HepG2 (cell line): Measurements from ENCODE around the gene RGMA. TPM values are rescaled to one million over a fixed set of nuclear protein-coding genes. Genes with fewer than 3 reads are reported as not detected.

Experiments
- ATAC-seq: fragments of 200-7000 bp; cut with Tn5 transposase; 3 replicates; pipeline ENCODE4 v1.9.1; 2020; ENCODE audit warnings: mild to moderate bottlenecking, moderate library complexity
- BruUV-seq: library from RNA; stranded (reverse); fragments of 400-500 nt; replicated peaks from 2 replicates; lab custom pipeline; 2021; lab: Mats Ljungman, UMichigan
- CTCF ChIA-PET: fragments of 300-600 bp; formaldehyde crosslinking; extraction: SDS; loops from one replicate; lab custom pipeline; 2021; ENCODE audit warnings: low total read pairs, inconsistent platforms, low intra/inter-chr PET ratio; lab: Yijun Ruan, JAX
- POLR2A ChIA-PET: fragments of 350-600 bp; sonication (Branson Sonifier 250); formaldehyde crosslinking; loops from one replicate; lab custom pipeline; 2020; ENCODE audit warnings: antibody characterized with exemption, inconsistent platforms; lab: Yijun Ruan, JAX
- DNase-seq: peaks from one replicate; pipeline ENCODE4 v3.0.0-alpha.2; 2015; ENCODE audit warnings: low spot score
- FAIRE-seq: peaks from 3 replicates; lab custom pipeline; 2011; peaks lifted over from hg19 to GRCh38; lab: Jason Lieb, UNC
- H2AFZ ChIP-seq: one replicate; pipeline ENCODE4 v1.6.1; 2011; ENCODE audit warnings: low read length, inconsistent platforms
- H3K27ac ChIP-seq: fragments of 300-600 bp; 3 replicates; pipeline ENCODE4 v1.8.0; 2011; ENCODE audit warnings: mixed run types, mild to moderate bottlenecking, mixed read lengths, low read length, inconsistent platforms; ENCODE audit not compliant: insufficient read depth; ENCODE audit errors: extremely low read length
- H3K27me3 ChIP-seq, 2 experiments: fragments of 200-600 bp in 1 of 2; 2 replicates in 1 of 2; 3 replicates in 1 of 2; pipeline versions ENCODE4 v1.6.0 to v1.8.0; 2011; ENCODE audit warnings: low read length in 2 of 2, mild to moderate bottlenecking in 2 of 2, moderate library complexity in 2 of 2, inconsistent platforms in 1 of 2; ENCODE audit not compliant: insufficient read depth in 2 of 2, control insufficient read depth in 1 of 2
- H3K36me3 ChIP-seq, 2 experiments: fragments of 200-600 bp in 1 of 2; replicated peaks in 1 of 2; 2 replicates in 1 of 2; 3 replicates in 1 of 2; pipeline versions ENCODE4 v1.5.1 to v1.8.0; 2011; ENCODE audit warnings: low read length in 2 of 2, inconsistent platforms in 1 of 2; ENCODE audit not compliant: insufficient read depth in 2 of 2, control insufficient read depth in 1 of 2
- H3K4me1 ChIP-seq: 2 replicates; pipeline ENCODE4 v1.5.1; 2012; ENCODE audit warnings: low read length, inconsistent platforms; ENCODE audit not compliant: insufficient read depth
- H3K4me2 ChIP-seq: 2 replicates; pipeline ENCODE4 v1.6.0; 2011; ENCODE audit warnings: low read depth, low read length, inconsistent platforms
- H3K4me3 ChIP-seq, 3 experiments: fragments of 200-600 bp in 1 of 3; sonication (generic), shearing (Covaris generic) in 1 of 3; replicated peaks in 1 of 3; 2 replicates each; pipeline ENCODE4 v1.5.1; 2011 to 2016; ENCODE audit warnings: low read length in 3 of 3, inconsistent platforms in 2 of 3, low read depth in 2 of 3, mild to moderate bottlenecking in 2 of 3, control low read depth in 1 of 3, mixed read lengths in 1 of 3; ENCODE audit not compliant: insufficient read depth in 1 of 3
- H3K79me2 ChIP-seq: one replicate; pipeline ENCODE4 v1.6.1; 2011; ENCODE audit warnings: low read length, inconsistent platforms; ENCODE audit not compliant: insufficient read depth
- H3K9ac ChIP-seq: 2 replicates; pipeline ENCODE4 v1.6.0; 2011; ENCODE audit warnings: mild to moderate bottlenecking, low read depth, low read length, inconsistent platforms; ENCODE audit not compliant: insufficient read depth
- H3K9me3 ChIP-seq: 2 replicates; pipeline ENCODE4 v1.5.1; 2012; ENCODE audit warnings: mild to moderate bottlenecking, low read length
- H4K20me1 ChIP-seq: 2 replicates; pipeline ENCODE4 v1.6.0; 2011; ENCODE audit warnings: inconsistent platforms, mild to moderate bottlenecking, low read length, moderate library complexity; ENCODE audit not compliant: insufficient read depth
- ASH2L ChIP-seq: fragments of 300-600, 200-600 bp; sonication (generic); IDR thresholded peaks from 2 replicates; pipeline ENCODE4 v1.7.0; 2017; ENCODE audit warnings: low read depth, mild to moderate bottlenecking, moderate library complexity, mixed read lengths, low read length; ENCODE audit not compliant: insufficient read length
- DPF2 ChIP-seq: sonication (generic); formaldehyde crosslinking; IDR thresholded peaks from 2 replicates; pipeline ENCODE4 v1.4.0; 2020; ENCODE audit warnings: mild to moderate bottlenecking, low read depth, missing genetic modification reagents, borderline replicate concordance
- DRAP1 ChIP-seq: IDR thresholded peaks from 2 replicates; pipeline ENCODE4 v1.6.1; 2016; ENCODE audit warnings: missing genetic modification reagents, missing compliant biosample characterization
- GABPA ChIP-seq, 2 experiments: IDR thresholded peaks; 2 replicates each; pipeline ENCODE4 v1.6.1; 2011 to 2016; ENCODE audit warnings: low read depth in 2 of 2, low read length in 1 of 2, missing biosample characterization in 1 of 2, missing genetic modification characterization in 1 of 2
- HES4 ChIP-seq: sonication (generic); formaldehyde crosslinking; IDR thresholded peaks from 2 replicates; pipeline ENCODE4 v1.9.0; 2021; ENCODE audit warnings: mild to moderate bottlenecking, missing genetic modification reagents, borderline replicate concordance
- HHEX ChIP-seq: IDR thresholded peaks from 2 replicates; pipeline ENCODE4 v1.6.1; 2016; ENCODE audit warnings: control low read depth
- RFX1 ChIP-seq: fragments of 450-650 bp; IDR thresholded peaks from 2 replicates; pipeline ENCODE4 v1.6.1; 2017
- SP140L ChIP-seq: sonication (generic); formaldehyde crosslinking; IDR thresholded peaks from 2 replicates; pipeline ENCODE4 v1.4.0; 2020; ENCODE audit warnings: missing genetic modification reagents, borderline replicate concordance
- ZNF724P ChIP-seq: sonication (generic); formaldehyde crosslinking; IDR thresholded peaks from 2 replicates; pipeline ENCODE4 v1.8.0; 2022; ENCODE audit warnings: missing genetic modification reagents, borderline replicate concordance
- WGBS: methylation state at CpG from one replicate; pipeline ENCODE4 v1.1.6; 2017; ENCODE audit warnings: low lambda C conversion rate; 5-methylcytosine and 5-hydroxymethylcytosine counted together
- in situ Hi-C: cut with HindIII; loops from 2 replicates; pipeline ENCODE4 v1.10.0; 2017; ENCODE audit warnings: low pct_unique_long_range_greater_than_20kb; ENCODE audit not compliant: extremely low pct_ligation_motif_present
- intact Hi-C: fragments of 100-400 bp; cut with micrococcal nuclease; formaldehyde crosslinking; loops from one replicate; pipeline ENCODE4 v1.10.0; 2022; ENCODE audit not compliant: unreplicated experiment
- polyA plus RNA-seq, 8 experiments: library from polyadenylated mRNA; depleted of rRNA in 3 of 8; stranded (reverse) in 7 of 8; unstranded in 1 of 8; fragments of >200 nt; fragmentation: Illumina TruSeq in 4 of 8; extraction: Trizol in 4 of 8; gene quantifications; 2 replicates each; pipeline versions ENCODE4 v1.2.1 to v1.2.3, GENCODE V29; 2011 to 2016; ENCODE audit warnings: low read depth in 4 of 8, missing spikeins in 1 of 8, mixed read lengths in 1 of 8; ENCODE audit not compliant: insufficient read depth in 1 of 8
- total RNA-seq, 5 experiments: library from RNA; depleted of rRNA; stranded (reverse); fragments of >200 nt; fragmentation: Illumina TruSeq; extraction: Trizol; gene quantifications; 2 replicates each; pipeline ENCODE4 v1.2.3, GENCODE V29; 2016; ENCODE audit warnings: low read depth in 1 of 5
- TF ChIP-seq, protein P1 (sequence below): sonication (generic); formaldehyde crosslinking; IDR thresholded peaks from one replicate; pipeline ENCODE4 v1.5.1; 2020; ENCODE audit warnings: mild to moderate bottlenecking, missing genetic modification reagents; ENCODE audit errors: not compliant biosample characterization
- TF ChIP-seq, protein P2 (sequence below): sonication (generic); formaldehyde crosslinking; IDR thresholded peaks from 2 replicates; pipeline ENCODE4 v1.8.0; 2022; ENCODE audit warnings: missing genetic modification reagents, mild to moderate bottlenecking, borderline replicate concordance
- TF ChIP-seq, protein P3 (sequence below): sonication (generic); formaldehyde crosslinking; IDR thresholded peaks from 2 replicates; pipeline ENCODE4 v1.4.0; 2020; ENCODE audit warnings: missing genetic modification reagents, low read depth, mild to moderate bottlenecking, borderline replicate concordance

RGMA gene
- total and polyA plus RNA-seq, 2 of the 13 experiments (the other 11 are each of a cell fraction or from before 2014, with no cell fraction given) = not detected

DNA sequence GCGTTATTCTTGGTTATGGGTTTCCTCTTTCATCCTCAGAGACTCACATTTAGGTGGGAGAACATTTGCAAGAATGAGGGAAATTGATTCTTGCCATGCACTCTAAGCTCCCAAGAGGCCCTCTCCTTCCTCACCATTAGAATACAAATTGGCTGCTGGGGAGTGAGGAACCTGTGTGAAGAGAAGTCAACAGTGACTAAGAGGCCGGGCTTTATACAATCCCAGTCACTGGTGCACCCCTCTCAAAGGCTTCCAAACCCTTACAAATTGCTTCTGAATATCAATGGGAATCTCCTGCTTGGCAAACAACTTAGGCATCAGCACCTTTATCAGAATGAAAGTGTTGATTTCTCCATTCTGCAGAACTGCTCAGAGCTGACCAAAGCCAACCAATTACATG, 16.5 kb upstream of the RGMA start:
- no peak for TF ChIP-seq GABPA (IDR thresholded peaks at IDR 0.05; ENCODE audit: low read depth, low read length)
- no peak for TF ChIP-seq GABPA (CRISPR knock-in tag; IDR thresholded peaks at IDR 0.05; ENCODE audit: low read depth)
- TF ChIP-seq, protein P1, sequence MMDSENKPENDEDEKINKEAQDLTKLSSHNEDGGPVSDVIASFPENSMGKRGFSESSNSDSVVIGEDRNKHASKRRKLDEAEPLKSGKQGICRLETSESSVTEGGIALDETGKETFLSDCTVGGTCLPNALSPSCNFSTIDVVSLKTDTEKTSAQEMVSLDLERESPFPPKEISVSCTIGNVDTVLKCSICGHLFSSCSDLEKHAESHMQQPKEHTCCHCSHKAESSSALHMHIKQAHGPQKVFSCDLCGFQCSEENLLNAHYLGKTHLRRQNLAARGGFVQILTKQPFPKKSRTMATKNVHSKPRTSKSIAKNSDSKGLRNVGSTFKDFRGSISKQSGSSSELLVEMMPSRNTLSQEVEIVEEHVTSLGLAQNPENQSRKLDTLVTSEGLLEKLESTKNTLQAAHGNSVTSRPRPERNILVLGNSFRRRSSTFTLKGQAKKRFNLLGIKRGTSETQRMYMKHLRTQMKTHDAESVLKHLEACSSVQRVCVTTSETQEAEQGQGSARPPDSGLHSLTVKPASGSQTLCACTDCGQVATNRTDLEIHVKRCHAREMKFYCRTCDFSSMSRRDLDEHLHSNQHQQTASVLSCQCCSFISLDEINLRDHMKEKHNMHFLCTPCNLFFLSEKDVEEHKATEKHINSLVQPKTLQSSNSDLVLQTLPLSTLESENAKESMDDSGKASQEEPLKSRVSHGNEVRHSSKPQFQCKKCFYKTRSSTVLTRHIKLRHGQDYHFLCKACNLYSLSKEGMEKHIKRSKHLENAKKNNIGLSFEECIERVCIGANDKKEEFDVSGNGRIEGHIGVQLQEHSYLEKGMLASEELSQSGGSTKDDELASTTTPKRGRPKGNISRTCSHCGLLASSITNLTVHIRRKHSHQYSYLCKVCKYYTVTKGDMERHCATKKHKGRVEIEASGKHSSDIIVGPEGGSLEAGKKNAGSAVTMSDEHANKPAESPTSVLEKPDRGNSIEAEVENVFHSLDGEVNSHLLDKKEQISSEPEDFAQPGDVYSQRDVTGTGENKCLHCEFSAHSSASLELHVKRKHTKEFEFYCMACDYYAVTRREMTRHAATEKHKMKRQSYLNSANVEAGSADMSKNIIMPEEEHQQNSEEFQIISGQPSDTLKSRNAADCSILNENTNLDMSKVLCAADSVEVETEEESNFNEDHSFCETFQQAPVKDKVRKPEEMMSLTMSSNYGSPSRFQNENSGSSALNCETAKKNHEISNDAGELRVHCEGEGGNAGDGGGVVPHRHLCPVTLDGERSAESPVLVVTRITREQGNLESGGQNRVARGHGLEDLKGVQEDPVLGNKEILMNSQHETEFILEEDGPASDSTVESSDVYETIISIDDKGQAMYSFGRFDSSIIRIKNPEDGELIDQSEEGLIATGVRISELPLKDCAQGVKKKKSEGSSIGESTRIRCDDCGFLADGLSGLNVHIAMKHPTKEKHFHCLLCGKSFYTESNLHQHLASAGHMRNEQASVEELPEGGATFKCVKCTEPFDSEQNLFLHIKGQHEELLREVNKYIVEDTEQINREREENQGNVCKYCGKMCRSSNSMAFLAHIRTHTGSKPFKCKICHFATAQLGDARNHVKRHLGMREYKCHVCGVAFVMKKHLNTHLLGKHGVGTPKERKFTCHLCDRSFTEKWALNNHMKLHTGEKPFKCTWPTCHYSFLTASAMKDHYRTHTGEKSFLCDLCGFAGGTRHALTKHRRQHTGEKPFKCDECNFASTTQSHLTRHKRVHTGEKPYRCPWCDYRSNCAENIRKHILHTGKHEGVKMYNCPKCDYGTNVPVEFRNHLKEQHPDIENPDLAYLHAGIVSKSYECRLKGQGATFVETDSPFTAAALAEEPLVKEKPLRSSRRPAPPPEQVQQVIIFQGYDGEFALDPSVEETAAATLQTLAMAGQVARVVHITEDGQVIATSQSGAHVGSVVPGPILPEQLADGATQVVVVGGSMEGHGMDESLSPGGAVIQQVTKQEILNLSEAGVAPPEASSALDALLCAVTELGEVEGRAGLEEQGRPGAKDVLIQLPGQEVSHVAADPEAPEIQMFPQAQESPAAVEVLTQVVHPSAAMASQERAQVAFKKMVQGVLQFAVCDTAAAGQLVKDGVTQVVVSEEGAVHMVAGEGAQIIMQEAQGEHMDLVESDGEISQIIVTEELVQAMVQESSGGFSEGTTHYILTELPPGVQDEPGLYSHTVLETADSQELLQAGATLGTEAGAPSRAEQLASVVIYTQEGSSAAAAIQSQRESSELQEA (CRISPR knock-in tag) = no peak
- TF ChIP-seq ASH2L = no peak
- TF ChIP-seq, protein P2, sequence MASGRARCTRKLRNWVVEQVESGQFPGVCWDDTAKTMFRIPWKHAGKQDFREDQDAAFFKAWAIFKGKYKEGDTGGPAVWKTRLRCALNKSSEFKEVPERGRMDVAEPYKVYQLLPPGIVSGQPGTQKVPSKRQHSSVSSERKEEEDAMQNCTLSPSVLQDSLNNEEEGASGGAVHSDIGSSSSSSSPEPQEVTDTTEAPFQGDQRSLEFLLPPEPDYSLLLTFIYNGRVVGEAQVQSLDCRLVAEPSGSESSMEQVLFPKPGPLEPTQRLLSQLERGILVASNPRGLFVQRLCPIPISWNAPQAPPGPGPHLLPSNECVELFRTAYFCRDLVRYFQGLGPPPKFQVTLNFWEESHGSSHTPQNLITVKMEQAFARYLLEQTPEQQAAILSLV (CRISPR knock-in tag) = no peak
- TF ChIP-seq RFX1 = no peak
- no peak for TF ChIP-seq HHEX (CRISPR knock-in tag)
- no peak for TF ChIP-seq ZNF724P (CRISPR knock-in tag)
- no peak for TF ChIP-seq HES4 (CRISPR knock-in tag)
- no peak for TF ChIP-seq DPF2 (CRISPR knock-in tag)
- no peak for TF ChIP-seq DRAP1
- TF ChIP-seq, protein P3, sequence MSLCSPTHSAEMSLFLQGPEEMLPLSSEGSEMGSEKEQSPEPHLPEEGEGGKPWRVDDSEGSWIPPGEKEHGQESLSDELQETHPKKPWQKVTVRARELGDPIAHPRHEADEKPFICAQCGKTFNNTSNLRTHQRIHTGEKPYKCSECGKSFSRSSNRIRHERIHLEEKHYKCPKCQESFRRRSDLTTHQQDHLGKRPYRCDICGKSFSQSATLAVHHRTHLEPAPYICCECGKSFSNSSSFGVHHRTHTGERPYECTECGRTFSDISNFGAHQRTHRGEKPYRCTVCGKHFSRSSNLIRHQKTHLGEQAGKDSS (CRISPR knock-in tag) = no peak
- no peak for TF ChIP-seq SP140L
- Histone ChIP-seq H3K4me2 (no peak overlapping the region), H4K20me1 (no peaks in the 10 kb centered on the region), H3K9ac (no peak overlapping the region), H3K9me3 (no peaks in the 10 kb centered on the region), H3K36me3 (no peaks in the 10 kb centered on the region), H3K27me3 (peaks cover 8 to 16% of the 10 kb centered on the region in 2 experiments; a peak in 3 of 5 replicates), H3K27ac (no peak overlapping the region), H3K4me1 (no peaks in the 10 kb centered on the region), H2AFZ (no peak overlapping the region), H3K4me3 (no peak overlapping the region), H3K79me2 (no peaks in the 10 kb centered on the region)
- ATAC-seq = no peak
- 47% methylated on average over 2 of the region's 2 CpGs for WGBS
- in situ Hi-C loops (no loop called here), intact Hi-C loops (no loop called here)
- ChIA-PET CTCF (no interaction called here), POLR2A (no interaction called here)
- no peak for DNase-seq
- BruUV-seq = no TSS peak
- no peak for FAIRE-seq
